Kidney (tissue), 14 donors: ENCODE data around the gene STMND1. TPM values are rescaled to one million over a fixed set of nuclear protein-coding genes. Genes with fewer than 3 reads are reported as not detected.

Experiments used
- DNase-seq, 5 donors: peaks; one replicate each; pipeline ENCODE4 v3.0.0-alpha.2; 2013 to 2020
- FAIRE-seq: peaks from 2 replicates; lab custom pipeline; 2012; peaks lifted over from hg19 to GRCh38; lab: Jason Lieb, UNC
- H3K27ac ChIP-seq, 2 donors: one replicate each; pipeline ENCODE4 v1.7.0; 2013; ENCODE audit warnings: low read depth in 2 of 2, low read length in 2 of 2, inconsistent platforms in 1 of 2
- H3K27me3 ChIP-seq: one replicate; pipeline ENCODE4 v1.7.1; 2013; ENCODE audit warnings: low read length, inconsistent platforms; ENCODE audit not compliant: control insufficient read depth, insufficient read depth
- H3K36me3 ChIP-seq, 3 donors: one replicate each; pipeline versions ENCODE4 v1.7.0 to v1.7.1; 2013; ENCODE audit warnings: low read length in 3 of 3, control low read depth in 1 of 3, inconsistent platforms in 1 of 3; ENCODE audit not compliant: insufficient read depth in 3 of 3, control insufficient read depth in 2 of 3
- H3K4me1 ChIP-seq, 3 donors: one replicate each; pipeline versions ENCODE4 v1.7.0 to v1.7.1; 2013; ENCODE audit warnings: low read length in 3 of 3, inconsistent platforms in 1 of 3, low read depth in 1 of 3; ENCODE audit not compliant: control insufficient read depth in 2 of 3, insufficient read depth in 2 of 3
- H3K4me3 ChIP-seq, 3 donors: one replicate each; pipeline versions ENCODE4 v1.7.0 to v1.8.1; 2013; ENCODE audit warnings: low read length in 3 of 3, control low read depth in 1 of 3, inconsistent platforms in 1 of 3
- H3K9ac ChIP-seq, 3 donors: one replicate each; pipeline versions ENCODE4 v1.7.0 to v1.7.1; 2013; ENCODE audit warnings: low read length in 3 of 3, control low read depth in 1 of 3, inconsistent platforms in 1 of 3
- H3K9me3 ChIP-seq, 3 donors: one replicate each; pipeline versions ENCODE4 v1.7.0 to v1.7.1; 2013; ENCODE audit warnings: low read length in 3 of 3, control low read depth in 1 of 3, inconsistent platforms in 1 of 3; ENCODE audit not compliant: control insufficient read depth in 2 of 3, insufficient read depth in 1 of 3
- CTCF ChIP-seq: IDR thresholded peaks from 3 replicates; pipeline ENCODE4 v1.5.1; 2012; ENCODE audit warnings: mild to moderate bottlenecking, moderate library complexity, borderline replicate concordance; ENCODE audit not compliant: insufficient read depth; ENCODE audit errors: extremely low read depth
- intact Hi-C: fragments of 100-400 bp; cut with DNase I; formaldehyde crosslinking; loops from one replicate; pipeline ENCODE4 v1.11.1; 2022
- polyA plus RNA-seq: library from polyadenylated mRNA; stranded (reverse); fragments of 350-450 nt; fragmentation: Illumina TruSeq; extraction: RNeasy Lipid Tissue Mini Kit (QIAGEN cat#74804); gene quantifications from one replicate; pipeline ENCODE4 v1.2.3, GENCODE V29; 2014; ENCODE audit warnings: low read depth, low replicate concordance; ENCODE audit not compliant: insufficient read depth
- total RNA-seq: library from RNA; stranded (reverse); fragmentation: NEBNext Ultra II Directional; extraction: Animal tissue kit (Norgen Biotek cat#: 25700); gene quantifications from one replicate; pipeline ENCODE4 v1.2.1, GENCODE V29; 2021
- donor health status: control.
- donor health status: control.
- donor health status: control.
- donor health status: control.
- donor health status: control.
- donor health status: DM: yes; HTN: yes; CAD: no.
- donor health status: Normal renal cell carcinoma (clear cell type).

Gene STMND1
- total and polyA plus RNA-seq, 2 donors from 2014 or later: not detected

DNA sequence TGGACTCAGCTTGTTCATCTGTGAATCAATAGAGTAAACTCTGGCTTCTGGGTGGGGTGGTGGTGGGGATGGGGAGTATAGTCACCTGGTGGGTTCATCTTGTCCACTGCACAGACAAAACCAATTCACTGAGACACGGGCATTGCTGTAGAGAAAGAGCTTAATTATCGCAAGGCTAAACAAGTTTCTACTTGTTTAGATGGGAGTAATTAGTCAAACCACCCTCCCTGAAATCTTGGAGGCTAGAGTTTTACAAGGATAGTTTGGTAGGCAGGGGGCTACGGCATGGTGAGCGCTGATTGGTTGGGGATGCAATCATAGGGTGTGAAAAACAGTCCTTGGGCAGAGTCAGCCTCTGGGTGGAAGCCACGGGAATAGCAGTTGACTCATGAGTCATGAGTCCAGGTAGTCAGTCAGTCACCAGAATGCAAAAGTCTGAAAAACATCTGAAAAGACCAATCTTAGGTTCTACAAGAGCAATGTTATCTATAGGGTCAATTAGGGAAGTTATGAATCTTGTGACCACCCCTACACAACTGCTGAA is 77.8 kb downstream of the STMND1 start:
- FAIRE-seq (no peak), DNase-seq (no peak)
- no peaks in the 10 kb centered on the region for H3K4me1 ChIP-seq
- H3K27me3 ChIP-seq: no peaks in the 10 kb centered on the region
- H3K9ac ChIP-seq: no peak overlapping the region
- no peaks in the 10 kb centered on the region for H3K36me3 ChIP-seq
- intact Hi-C loops: no loop called here
- no peak for TF ChIP-seq CTCF
- H3K4me3 ChIP-seq: no peak overlapping the region
- H3K9me3 ChIP-seq: no peaks in the 10 kb centered on the region
- no peak overlapping the region for H3K27ac ChIP-seq

Other genes starting within 250 kb of the STMND1 start
- gene RBM24, start 179.3 kb downstream of the STMND1 start, total RNA-seq: 1.5 TPM
- 0.47 TPM for gene RBM24, start 179.3 kb downstream of the STMND1 start, polyA plus RNA-seq